ENCODE results near the gene CEP128.

The CEP128 gene

DNA sequence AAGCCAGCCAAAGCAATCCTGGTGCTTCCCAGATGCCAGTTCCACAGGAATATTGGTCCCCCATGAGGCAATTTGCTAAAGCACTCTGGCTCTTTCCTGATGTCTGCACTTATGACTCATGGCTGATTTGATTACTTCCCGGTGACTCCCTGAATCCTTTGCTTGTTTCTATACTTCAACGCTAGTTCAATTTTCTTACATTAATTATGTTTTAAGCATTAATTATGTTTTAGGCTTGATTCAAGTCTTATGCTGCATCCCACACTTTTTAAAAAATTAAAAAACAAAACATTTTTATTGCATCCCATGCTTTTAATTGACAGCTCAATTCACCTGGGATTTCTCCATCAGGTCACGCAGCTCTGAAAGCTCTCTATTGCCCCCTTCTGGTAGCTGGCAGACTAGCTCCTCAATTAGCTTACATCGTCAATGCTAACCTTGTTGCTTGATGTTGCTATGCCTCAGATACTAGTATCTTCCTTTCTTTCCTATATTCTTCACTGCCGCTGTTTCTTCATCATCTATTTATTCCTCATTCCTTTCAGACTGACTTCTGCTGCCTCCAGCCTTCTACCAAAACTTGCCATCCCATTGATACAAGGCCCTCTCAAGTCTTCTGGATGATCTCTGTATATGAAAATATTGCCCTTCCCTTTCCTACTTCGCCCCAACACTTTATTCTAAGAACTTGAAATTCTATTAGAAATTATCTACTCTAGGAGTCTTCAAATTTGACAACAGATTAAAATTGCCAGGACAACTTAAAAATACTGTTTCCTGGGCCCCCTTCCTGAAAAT lies 45.9 kb upstream of the CEP128 start:
- H3K4me2 ChIP-seq (ENCODE audit: insufficient read depth, low read length), result no peak overlapping the region

DNA sequence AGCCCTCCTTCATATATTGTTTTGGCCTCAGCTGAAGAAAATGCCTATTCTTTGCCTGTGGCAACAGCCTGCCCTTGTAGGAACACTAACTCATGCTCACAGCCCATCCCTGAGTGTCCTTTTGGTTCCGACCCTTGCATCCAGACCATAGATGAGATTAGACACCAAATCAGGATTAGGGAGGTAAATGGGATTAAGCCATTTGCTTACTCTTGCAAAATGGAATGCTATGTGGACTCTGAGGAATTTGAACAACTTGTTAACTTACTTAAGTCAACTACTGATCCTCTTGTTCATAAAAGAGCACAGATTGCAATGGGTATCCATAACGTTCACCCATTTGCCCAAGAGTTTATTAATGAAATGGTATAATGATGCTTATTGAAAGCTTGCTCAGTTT lies 41.2 kb upstream of the CEP128 start:
- H3K4me3 ChIP-seq (ENCODE audit: low read depth in 1 of 2, low read length in 2 of 2), result no peak overlapping the region
- no peak overlapping the region for H2AFZ ChIP-seq (ENCODE audit: low read depth, low read length)
- DNase-seq (no peak), ATAC-seq (ENCODE audit: insufficient read depth, low read depth) (no peak)
- no peak overlapping the region for H3K4me2 ChIP-seq (ENCODE audit: insufficient read depth, low read length)
- H4K20me1 ChIP-seq (ENCODE audit: insufficient read depth, low read length), result no peaks in the 10 kb centered on the region
- peaks cover 99% of the 10 kb centered on the region for H3K4me1 ChIP-seq (ENCODE audit: insufficient read depth, low read length)
- H3K9ac ChIP-seq (ENCODE audit: low read depth, low read length), result no peak overlapping the region
- H3K36me3 ChIP-seq (ENCODE audit: insufficient read depth, low read length), result peaks cover 14% of the 10 kb centered on the region
- peak overlapping the region; percentile 97 for H3K27ac ChIP-seq (ENCODE audit: low read length)
- H3K27me3 ChIP-seq (ENCODE audit: insufficient read depth, low read length, poor library complexity), result no peaks in the 10 kb centered on the region
- H3K79me2 ChIP-seq (ENCODE audit: insufficient read depth, low read length), result peaks cover 80% of the 10 kb centered on the region
- H3K9me3 ChIP-seq (ENCODE audit: insufficient read depth, low read length, severe bottlenecking), result no peaks in the 10 kb centered on the region
- TF ChIP-seq, protein P1, sequence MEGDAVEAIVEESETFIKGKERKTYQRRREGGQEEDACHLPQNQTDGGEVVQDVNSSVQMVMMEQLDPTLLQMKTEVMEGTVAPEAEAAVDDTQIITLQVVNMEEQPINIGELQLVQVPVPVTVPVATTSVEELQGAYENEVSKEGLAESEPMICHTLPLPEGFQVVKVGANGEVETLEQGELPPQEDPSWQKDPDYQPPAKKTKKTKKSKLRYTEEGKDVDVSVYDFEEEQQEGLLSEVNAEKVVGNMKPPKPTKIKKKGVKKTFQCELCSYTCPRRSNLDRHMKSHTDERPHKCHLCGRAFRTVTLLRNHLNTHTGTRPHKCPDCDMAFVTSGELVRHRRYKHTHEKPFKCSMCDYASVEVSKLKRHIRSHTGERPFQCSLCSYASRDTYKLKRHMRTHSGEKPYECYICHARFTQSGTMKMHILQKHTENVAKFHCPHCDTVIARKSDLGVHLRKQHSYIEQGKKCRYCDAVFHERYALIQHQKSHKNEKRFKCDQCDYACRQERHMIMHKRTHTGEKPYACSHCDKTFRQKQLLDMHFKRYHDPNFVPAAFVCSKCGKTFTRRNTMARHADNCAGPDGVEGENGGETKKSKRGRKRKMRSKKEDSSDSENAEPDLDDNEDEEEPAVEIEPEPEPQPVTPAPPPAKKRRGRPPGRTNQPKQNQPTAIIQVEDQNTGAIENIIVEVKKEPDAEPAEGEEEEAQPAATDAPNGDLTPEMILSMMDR (IDR thresholded peaks at IDR 0.05; ENCODE audit: borderline replicate concordance, extremely low read depth, low read length, poor library complexity, severe bottlenecking), result no peak
- TF ChIP-seq EZH2 (IDR thresholded peaks at IDR 0.05; ENCODE audit: borderline replicate concordance, low read depth, low read length, severe bottlenecking), result no peak

More for the DNA sequence above, 45.9 kb upstream of the CEP128 start:
- Histone ChIP-seq H3K9ac (ENCODE audit: low read depth, low read length) (no peak overlapping the region), H2AFZ (ENCODE audit: low read depth, low read length) (no peak overlapping the region), H3K27ac (ENCODE audit: low read length) (peak overlapping the region; percentile 75), H3K4me1 (ENCODE audit: insufficient read depth, low read length) (peaks cover 71% of the 10 kb centered on the region), H3K36me3 (ENCODE audit: insufficient read depth, low read length) (peaks cover 16% of the 10 kb centered on the region; the same call in 1 of the 2 replicates), H4K20me1 (ENCODE audit: insufficient read depth, low read length) (no peaks in the 10 kb centered on the region), H3K4me3 (ENCODE audit: low read depth in 1 of 2, low read length in 2 of 2) (no peak overlapping the region), H3K9me3 (ENCODE audit: insufficient read depth, low read length, severe bottlenecking) (no peaks in the 10 kb centered on the region), H3K79me2 (ENCODE audit: insufficient read depth, low read length) (peaks cover 86% of the 10 kb centered on the region), H3K27me3 (ENCODE audit: insufficient read depth, low read length, poor library complexity) (no peaks in the 10 kb centered on the region)
- DNase-seq (peak; percentile 82), ATAC-seq (ENCODE audit: insufficient read depth, low read depth) (peak; percentile 76)
- TF ChIP-seq, protein P1 (IDR thresholded peaks at IDR 0.05; ENCODE audit: borderline replicate concordance, extremely low read depth, low read length, poor library complexity, severe bottlenecking), result peak; percentile 96
- no peak for TF ChIP-seq EZH2 (IDR thresholded peaks at IDR 0.05; ENCODE audit: borderline replicate concordance, low read depth, low read length, severe bottlenecking)

DNA sequence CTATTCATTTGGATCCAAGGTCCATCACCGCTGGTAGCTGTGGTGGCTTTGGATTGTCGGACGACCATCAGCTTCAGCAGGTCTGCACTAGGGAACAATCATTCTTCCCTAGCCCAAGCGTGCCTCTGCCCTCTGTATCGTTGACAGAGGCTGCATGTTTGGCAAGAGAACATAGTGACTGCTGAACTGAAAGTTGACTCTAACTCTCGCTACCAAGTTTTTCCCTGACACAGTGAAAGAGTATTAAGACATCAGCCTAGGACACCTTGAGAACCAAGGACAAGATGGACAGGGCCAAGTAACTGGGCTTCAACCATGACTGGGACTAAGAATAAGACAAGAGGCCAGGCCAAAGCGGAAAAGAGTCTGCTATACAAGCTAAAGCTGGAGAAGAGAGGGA lies 40.1 kb upstream of the CEP128 start:
- no peaks in the 10 kb centered on the region for H4K20me1 ChIP-seq (ENCODE audit: insufficient read depth, low read length)
- H3K4me1 ChIP-seq (ENCODE audit: insufficient read depth, low read length), result peaks cover 100% of the 10 kb centered on the region
- no peak for DNase-seq
- peak overlapping the region; percentile 59; the same call in 1 of the 2 replicates for H3K9ac ChIP-seq (ENCODE audit: low read depth, low read length)
- peaks cover 78% of the 10 kb centered on the region for H3K79me2 ChIP-seq (ENCODE audit: insufficient read depth, low read length)
- no peaks in the 10 kb centered on the region for H3K9me3 ChIP-seq (ENCODE audit: insufficient read depth, low read length, severe bottlenecking)
- no peak overlapping the region for H2AFZ ChIP-seq (ENCODE audit: low read depth, low read length)
- H3K4me3 ChIP-seq (ENCODE audit: low read depth in 1 of 2, low read length in 2 of 2), result no peak overlapping the region
- no peaks in the 10 kb centered on the region for H3K27me3 ChIP-seq (ENCODE audit: insufficient read depth, low read length, poor library complexity)
- TF ChIP-seq EZH2 (IDR thresholded peaks at IDR 0.05; ENCODE audit: borderline replicate concordance, low read depth, low read length, severe bottlenecking), result no peak
- TF ChIP-seq, protein P1 (IDR thresholded peaks at IDR 0.05; ENCODE audit: borderline replicate concordance, extremely low read depth, low read length, poor library complexity, severe bottlenecking), result no peak
- ATAC-seq (ENCODE audit: insufficient read depth, low read depth), result no peak
- H3K36me3 ChIP-seq (ENCODE audit: insufficient read depth, low read length), result peaks cover 20% of the 10 kb centered on the region
- no peak overlapping the region for H3K4me2 ChIP-seq (ENCODE audit: insufficient read depth, low read length)
- H3K27ac ChIP-seq (ENCODE audit: low read length), result peak overlapping the region; percentile 97

Data from DND-41 (cell line).